Karpas-422 (cell line): ENCODE results near the gene IL24. TPM values are rescaled to one million over a fixed set of nuclear protein-coding genes. Genes with fewer than 3 reads are reported as not detected.

ENCODE experiments used
- DNase-seq: peaks from one replicate; pipeline ENCODE4 v3.0.0-alpha.2; 2015
- H2AFZ ChIP-seq: fragments of 200-600 bp; sonication (generic); 2 replicates; pipeline ENCODE4 v1.6.1; 2014; ENCODE audit warnings: antibody characterized with exemption, low read length, mixed read lengths
- H3K27ac ChIP-seq: fragments of 200-600 bp; sonication (generic); 2 replicates; pipeline ENCODE4 v1.5.1; 2014; ENCODE audit warnings: mild to moderate bottlenecking, low read length, moderate library complexity
- H3K27me3 ChIP-seq: fragments of 200-600 bp; sonication (generic); 2 replicates; pipeline ENCODE4 v1.6.1; 2014; ENCODE audit warnings: low read length, mixed read lengths
- H3K36me3 ChIP-seq: fragments of 200-600 bp; sonication (generic); 2 replicates; pipeline ENCODE4 v1.6.1; 2014; ENCODE audit warnings: low read length, mixed read lengths; ENCODE audit not compliant: insufficient read depth
- H3K4me1 ChIP-seq: fragments of 200-600 bp; sonication (generic); 2 replicates; pipeline ENCODE4 v1.6.1; 2014; ENCODE audit warnings: mild to moderate bottlenecking, low read length, mixed read lengths
- H3K4me2 ChIP-seq: fragments of 200-600 bp; sonication (generic); 2 replicates; pipeline ENCODE4 v1.6.1; 2014; ENCODE audit warnings: low read length, low read depth, mild to moderate bottlenecking; ENCODE audit not compliant: poor library complexity, severe bottlenecking
- H3K4me3 ChIP-seq: fragments of 200-600 bp; sonication (generic); 2 replicates; pipeline ENCODE4 v1.5.1; 2014; ENCODE audit warnings: mild to moderate bottlenecking, antibody characterized with exemption, low read length, mixed read lengths
- H3K79me2 ChIP-seq: fragments of 200-600 bp; sonication (generic); 2 replicates; pipeline ENCODE4 v1.6.1; 2014; ENCODE audit warnings: mild to moderate bottlenecking, low read length, mixed read lengths
- H3K9ac ChIP-seq: fragments of 200-600 bp; sonication (generic); 2 replicates; pipeline ENCODE4 v1.6.0; 2014; ENCODE audit warnings: low read length
- H3K9me2 ChIP-seq: fragments of 200-600 bp; sonication (generic), shearing (Covaris generic); replicated peaks from 2 replicates; pipeline ENCODE4 v1.6.0; 2014; ENCODE audit warnings: mild to moderate bottlenecking, low read length, moderate library complexity; ENCODE audit not compliant: insufficient read depth
- H3K9me3 ChIP-seq: fragments of 300-700, 200-600 bp; sonication (generic); 2 replicates; pipeline ENCODE4 v1.6.1; 2014; ENCODE audit warnings: low read length, mixed read lengths
- H4K20me1 ChIP-seq: fragments of 200-600 bp; sonication (generic); 2 replicates; pipeline ENCODE4 v1.6.1; 2014; ENCODE audit warnings: mild to moderate bottlenecking, antibody characterized with exemption, low read length, low read depth; ENCODE audit not compliant: insufficient read depth
- total RNA-seq: library from RNA; depleted of rRNA; stranded (reverse); fragments of >200 nt; shearing (Covaris generic); gene quantifications from 2 replicates; pipeline ENCODE4 v1.2.3, GENCODE V29; 2014; ENCODE audit warnings: low replicate concordance

The IL24 gene
- total RNA-seq, 1 experiment from 2014 or later: not detected

- Histone ChIP-seq H3K27me3 (no peaks in the 10 kb centered on the region), H3K9ac (no peak overlapping the region), H3K4me3 (no peak overlapping the region), H3K36me3 (no peaks in the 10 kb centered on the region), H3K79me2 (no peaks in the 10 kb centered on the region), H3K27ac (no peak overlapping the region), H3K9me2 (no peaks in the 10 kb centered on the region), H2AFZ (no peak overlapping the region), H4K20me1 (no peaks in the 10 kb centered on the region), H3K4me2 (no peak overlapping the region), H3K4me1 (no peaks in the 10 kb centered on the region), H3K9me3 (no peaks in the 10 kb centered on the region)
- DNase-seq: no peak
These were observed 1.9 kb upstream of the IL24 start for GRCh38 chr1:206895325-206895724.

- no peak overlapping the region for H3K4me3 ChIP-seq
- no peaks in the 10 kb centered on the region for H3K9me3 ChIP-seq
- no peak for DNase-seq
- H4K20me1 ChIP-seq: no peaks in the 10 kb centered on the region
- no peaks in the 10 kb centered on the region for H3K9me2 ChIP-seq
- no peaks in the 10 kb centered on the region for H3K36me3 ChIP-seq
- H3K4me1 ChIP-seq: no peaks in the 10 kb centered on the region
- no peak overlapping the region for H3K4me2 ChIP-seq
- no peak overlapping the region for H3K9ac ChIP-seq
- H2AFZ ChIP-seq: no peak overlapping the region
- H3K79me2 ChIP-seq: no peaks in the 10 kb centered on the region
- no peak overlapping the region for H3K27ac ChIP-seq
- no peaks in the 10 kb centered on the region for H3K27me3 ChIP-seq
These were observed 1.4 kb upstream of the IL24 start for GRCh38 chr1:206895837-206896242.

- Histone ChIP-seq H3K79me2 (no peaks in the 10 kb centered on the region), H3K9me2 (no peaks in the 10 kb centered on the region), H3K4me3 (no peak overlapping the region), H4K20me1 (no peaks in the 10 kb centered on the region), H3K27me3 (no peaks in the 10 kb centered on the region), H3K36me3 (no peaks in the 10 kb centered on the region), H3K27ac (no peak overlapping the region), H3K4me2 (no peak overlapping the region), H3K4me1 (no peaks in the 10 kb centered on the region), H3K9ac (no peak overlapping the region), H2AFZ (no peak overlapping the region), H3K9me3 (no peaks in the 10 kb centered on the region)
- no peak for DNase-seq
These were observed 982 bp upstream of the IL24 start for GRCh38 chr1:206896261-206896660.

- no peaks in the 10 kb centered on the region for H3K36me3 ChIP-seq
- no peaks in the 10 kb centered on the region for H3K27me3 ChIP-seq
- no peak overlapping the region for H3K4me2 ChIP-seq
- no peak overlapping the region for H3K9ac ChIP-seq
- no peaks in the 10 kb centered on the region for H3K79me2 ChIP-seq
- H3K4me3 ChIP-seq: no peak overlapping the region
- H2AFZ ChIP-seq: no peak overlapping the region
- no peak for DNase-seq
- H3K27ac ChIP-seq: no peak overlapping the region
- H3K9me3 ChIP-seq: no peaks in the 10 kb centered on the region
- no peaks in the 10 kb centered on the region for H3K9me2 ChIP-seq
- H3K4me1 ChIP-seq: no peaks in the 10 kb centered on the region
- H4K20me1 ChIP-seq: no peaks in the 10 kb centered on the region
These were observed 1.1 kb downstream of the IL24 start for GRCh38 chr1:206898089-206898914.

GRCh38 chr1:206898915-206899431 lies 1.7 kb downstream of the IL24 start:
- no peak for DNase-seq
- no peaks in the 10 kb centered on the region for H3K9me3 ChIP-seq
- H3K27me3 ChIP-seq: no peaks in the 10 kb centered on the region
- no peaks in the 10 kb centered on the region for H3K79me2 ChIP-seq
- no peaks in the 10 kb centered on the region for H4K20me1 ChIP-seq
- H3K27ac ChIP-seq: no peak overlapping the region
- no peaks in the 10 kb centered on the region for H3K4me1 ChIP-seq
- H3K4me3 ChIP-seq: no peak overlapping the region
- no peak overlapping the region for H3K4me2 ChIP-seq
- H3K36me3 ChIP-seq: no peaks in the 10 kb centered on the region
- H2AFZ ChIP-seq: no peak overlapping the region
- no peaks in the 10 kb centered on the region for H3K9me2 ChIP-seq
- no peak overlapping the region for H3K9ac ChIP-seq

GRCh38 chr1:206899717-206900116 lies 2.5 kb downstream of the IL24 start:
- Histone ChIP-seq H3K36me3 (no peaks in the 10 kb centered on the region), H3K4me3 (no peak overlapping the region), H3K4me2 (no peak overlapping the region), H3K79me2 (no peaks in the 10 kb centered on the region), H2AFZ (no peak overlapping the region), H3K9me2 (no peaks in the 10 kb centered on the region), H3K4me1 (peaks cover 2% of the 10 kb centered on the region), H4K20me1 (no peaks in the 10 kb centered on the region), H3K9ac (no peak overlapping the region), H3K27me3 (no peaks in the 10 kb centered on the region), H3K9me3 (no peaks in the 10 kb centered on the region), H3K27ac (no peak overlapping the region)
- no peak for DNase-seq

- no peaks in the 10 kb centered on the region for H3K9me3 ChIP-seq
- peaks cover 6% of the 10 kb centered on the region for H3K4me1 ChIP-seq
- H3K27ac ChIP-seq: no peak overlapping the region
These were observed 2.9 kb downstream of the IL24 start for GRCh38 chr1:206900149-206900548.

GRCh38 chr1:206901944-206902343 lies 4.7 kb downstream of the IL24 start:
- Histone ChIP-seq H3K27ac (no peak overlapping the region), H3K9me2 (no peaks in the 10 kb centered on the region), H3K27me3 (no peaks in the 10 kb centered on the region), H3K9me3 (no peaks in the 10 kb centered on the region), H3K9ac (no peak overlapping the region), H3K36me3 (no peaks in the 10 kb centered on the region), H3K4me2 (no peak overlapping the region), H3K4me3 (no peak overlapping the region), H4K20me1 (no peaks in the 10 kb centered on the region), H2AFZ (no peak overlapping the region), H3K79me2 (no peaks in the 10 kb centered on the region), H3K4me1 (peaks cover 16% of the 10 kb centered on the region)
- DNase-seq: no peak

More at GRCh38 chr1:206900149-206900548, 2.9 kb downstream of the IL24 start:
- H3K27me3 ChIP-seq: no peaks in the 10 kb centered on the region
- H3K79me2 ChIP-seq: no peaks in the 10 kb centered on the region
- no peak overlapping the region for H3K9ac ChIP-seq
- no peaks in the 10 kb centered on the region for H4K20me1 ChIP-seq
- no peak overlapping the region for H2AFZ ChIP-seq
- no peaks in the 10 kb centered on the region for H3K36me3 ChIP-seq
- H3K9me2 ChIP-seq: no peaks in the 10 kb centered on the region
- H3K4me3 ChIP-seq: no peak overlapping the region
- no peak overlapping the region for H3K4me2 ChIP-seq
- DNase-seq: no peak
